ENCODE data around the gene LRRC42. TPM values are rescaled to one million over a fixed set of nuclear protein-coding genes. Genes with fewer than 3 reads are reported as not detected.

LRRC42 gene
- total and polyA plus RNA-seq, 10 of the 15 experiments (the other 5 are each of a cell fraction or from before 2014, with no cell fraction given) = 11.0 to 34.4 (median 23.0) TPM

GRCh38 chr1:54011316-54012007 lies 65.3 kb downstream of the LRRC42 start:
- no peaks in the 10 kb centered on the region for H3K36me3 ChIP-seq (ENCODE audit: control insufficient read depth in 2 of 2, insufficient read depth in 2 of 2, low read length in 1 of 2)
- POLR2A ChIA-PET = no interaction called here
- no TSS peak for BruUV-seq (replicated peaks)
- WGBS (ENCODE audit: insufficient coverage, insufficient replicate concordance, low lambda C conversion rate, missing lambda C conversion rate) = 22% methylated on average over 9 of the region's 9 CpGs
- no peak for DNase-seq (ENCODE audit: low read depth, low spot score)
- ATAC-seq = no peak
- H4K20me1 ChIP-seq (ENCODE audit: control insufficient read depth, insufficient read depth) = no peaks in the 10 kb centered on the region
- H3K27ac ChIP-seq (ENCODE audit: control insufficient read depth, insufficient read depth) = no peak overlapping the region
- SMC1A ChIA-PET (ENCODE audit: uncharacterized antibody, unreplicated experiment) = no interaction called here
- H3K4me2 ChIP-seq (ENCODE audit: control insufficient read depth, insufficient read depth) = no peak overlapping the region
- no peak for FAIRE-seq
- intact Hi-C loops (cut with micrococcal nuclease; ENCODE audit: unreplicated experiment) = no loop called here
- RAD21 ChIA-PET (ENCODE audit: unreplicated experiment) = no interaction called here
- no peaks in the 10 kb centered on the region for H3K4me1 ChIP-seq (ENCODE audit: control insufficient read depth, insufficient read depth, low read length)
- H3K9me3 ChIP-seq (replicated peaks; ENCODE audit: control insufficient read depth, insufficient read depth, low read length) = no peaks in the 10 kb centered on the region
- no peaks in the 10 kb centered on the region for H3K79me2 ChIP-seq (ENCODE audit: control insufficient read depth, insufficient read depth, low read length)
- CTCF ChIA-PET = no interaction called here
- in situ Hi-C loops (cut with MboI) = loop anchor here (5.0 kb wide), 1 partner anchor 49 kb away; no protein-coding TSS in a partner anchor
- H3K27me3 ChIP-seq (replicated peaks in 1 of 2; ENCODE audit: control insufficient read depth in 2 of 2, insufficient read depth in 2 of 2, low read length in 1 of 2) = no peaks in the 10 kb centered on the region; a peak in 2 of 4 replicates
- TF ChIP-seq NR2F1 (conservative IDR thresholded peaks at IDR 0.05) (no peak), RUNX3 (IDR thresholded peaks at IDR 0.05; ENCODE audit: low read length) (no peak), KLF5 (IDR thresholded peaks at IDR 0.05; ENCODE audit: partially characterized antibody) (no peak), BHLHE40 (IDR thresholded peaks at IDR 0.05; ENCODE audit: borderline replicate concordance in 1 of 2, low read depth in 2 of 2, low read length in 1 of 2) (no peak), NFXL1 (IDR thresholded peaks at IDR 0.05; ENCODE audit: borderline replicate concordance) (no peak), NBN (IDR thresholded peaks at IDR 0.05) (no peak), ZNF274 (IDR thresholded peaks at IDR 0.05; ENCODE audit: insufficient read depth, insufficient read length) (no peak), CHD2 (IDR thresholded peaks at IDR 0.05; ENCODE audit: borderline replicate concordance, low read depth, low read length) (no peak), SP1 (IDR thresholded peaks at IDR 0.05; ENCODE audit: low read depth, low read length) (no peak)
- H3K4me3 ChIP-seq = no peak overlapping the region
- no peak overlapping the region for H3K9ac ChIP-seq (ENCODE audit: control insufficient read depth, insufficient read depth, low read length)
- no peak overlapping the region for H2AFZ ChIP-seq (ENCODE audit: control insufficient read depth, low read depth, low read length)

GRCh38 chr1:54012008-54012325 lies 65.8 kb downstream of the LRRC42 start:
- no peaks in the 10 kb centered on the region for H3K79me2 ChIP-seq (ENCODE audit: control insufficient read depth, insufficient read depth, low read length)
- H4K20me1 ChIP-seq (ENCODE audit: control insufficient read depth, insufficient read depth) = no peaks in the 10 kb centered on the region
- ATAC-seq (no peak), FAIRE-seq (no peak), DNase-seq (ENCODE audit: low read depth, low spot score) (no peak)
- CTCF ChIA-PET = no interaction called here
- POLR2A ChIA-PET = no interaction called here
- H3K4me2 ChIP-seq (ENCODE audit: control insufficient read depth, insufficient read depth) = no peak overlapping the region
- H3K9me3 ChIP-seq (replicated peaks; ENCODE audit: control insufficient read depth, insufficient read depth, low read length) = no peaks in the 10 kb centered on the region
- WGBS (ENCODE audit: insufficient coverage, insufficient replicate concordance, low lambda C conversion rate, missing lambda C conversion rate) = 48% methylated on average over 9 of the region's 9 CpGs
- intact Hi-C loops (cut with micrococcal nuclease; ENCODE audit: unreplicated experiment) (no loop called here), in situ Hi-C loops (cut with MboI) (loop anchor here (5.0 kb wide), 1 partner anchor 50 kb away; no protein-coding TSS in a partner anchor)
- BruUV-seq (replicated peaks) = no TSS peak
- no peak overlapping the region for H2AFZ ChIP-seq (ENCODE audit: control insufficient read depth, low read depth, low read length)
- H3K27ac ChIP-seq (ENCODE audit: control insufficient read depth, insufficient read depth) = no peak overlapping the region
- H3K27me3 ChIP-seq (replicated peaks in 1 of 2; ENCODE audit: control insufficient read depth in 2 of 2, insufficient read depth in 2 of 2, low read length in 1 of 2) = no peaks in the 10 kb centered on the region; a peak in 2 of 4 replicates
- RAD21 ChIA-PET (ENCODE audit: unreplicated experiment) = no interaction called here
- no peak overlapping the region for H3K9ac ChIP-seq (ENCODE audit: control insufficient read depth, insufficient read depth, low read length)
- no peak overlapping the region for H3K4me3 ChIP-seq
- no peak for TF ChIP-seq SKIL (IDR thresholded peaks at IDR 0.05; ENCODE audit: low read depth, poor library complexity, severe bottlenecking)
- TF ChIP-seq TCF12 (IDR thresholded peaks at IDR 0.05; ENCODE audit: low read depth, low read length) = no peak
- no peak for TF ChIP-seq FOXM1 (IDR thresholded peaks at IDR 0.05; ENCODE audit: low read depth, low read length)
- TF ChIP-seq POLR2AphosphoS5 (IDR thresholded peaks at IDR 0.05; ENCODE audit: low read length) = no peak
- no peak for TF ChIP-seq RELA (IDR thresholded peaks at IDR 0.05; ENCODE audit: borderline replicate concordance, partially characterized antibody)
- SMC1A ChIA-PET (ENCODE audit: uncharacterized antibody, unreplicated experiment) = no interaction called here
- H3K36me3 ChIP-seq (ENCODE audit: control insufficient read depth in 2 of 2, insufficient read depth in 2 of 2, low read length in 1 of 2) = no peaks in the 10 kb centered on the region
- H3K4me1 ChIP-seq (ENCODE audit: control insufficient read depth, insufficient read depth, low read length) = no peaks in the 10 kb centered on the region
